GM19455 (cell line): ENCODE data around the gene ZNF398.
"Not testable (repeated sequence)": the region's sequence is repeated elsewhere in the genome, so short reads cannot be mapped to it uniquely, and the experiment has no call there.

ENCODE experiments used
- ATAC-seq: cut with Tn5 transposase; IDR thresholded peaks from one replicate; pipeline ENCODE4 v1.9.1; 2021; ENCODE audit not compliant: unreplicated experiment

The ZNF398 gene

DNA sequence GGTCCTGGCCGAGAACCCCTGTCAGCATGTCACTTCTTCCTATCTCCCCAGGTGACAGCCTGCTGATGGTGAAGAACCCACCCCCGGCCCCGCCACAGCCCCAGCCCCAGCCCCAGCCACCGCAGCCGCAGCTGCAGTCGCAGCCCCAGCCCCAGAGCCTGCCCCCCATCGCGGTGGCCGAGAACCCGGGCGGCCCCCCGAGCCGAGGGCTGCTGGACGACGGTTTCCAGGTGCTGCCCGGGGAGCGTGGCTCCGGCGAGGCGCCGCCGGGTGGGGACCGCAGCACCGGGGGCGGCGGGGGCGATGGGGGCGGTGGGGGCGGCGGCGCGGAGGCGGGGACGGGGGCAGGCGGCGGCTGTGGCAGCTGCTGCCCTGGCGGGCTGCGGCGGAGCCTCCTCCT lies 76.5 kb downstream of the ZNF398 start:
- no peak for ATAC-seq

DNA sequence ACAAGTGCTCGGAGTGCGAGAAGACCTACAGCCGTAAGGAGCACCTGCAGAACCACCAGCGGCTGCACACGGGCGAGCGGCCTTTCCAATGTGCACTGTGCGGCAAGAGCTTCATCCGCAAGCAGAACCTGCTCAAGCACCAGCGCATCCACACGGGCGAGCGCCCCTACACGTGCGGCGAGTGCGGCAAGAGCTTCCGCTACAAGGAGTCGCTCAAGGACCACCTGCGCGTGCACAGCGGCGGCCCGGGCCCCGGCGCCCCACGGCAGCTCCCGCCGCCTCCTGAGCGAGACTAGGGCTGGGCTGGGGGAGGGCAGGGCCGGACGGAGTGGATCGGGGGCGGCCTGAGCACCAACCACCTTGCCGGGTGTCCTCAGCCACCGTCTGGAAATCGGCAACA lies 77.1 kb downstream of the ZNF398 start:
- no peak for ATAC-seq

DNA sequence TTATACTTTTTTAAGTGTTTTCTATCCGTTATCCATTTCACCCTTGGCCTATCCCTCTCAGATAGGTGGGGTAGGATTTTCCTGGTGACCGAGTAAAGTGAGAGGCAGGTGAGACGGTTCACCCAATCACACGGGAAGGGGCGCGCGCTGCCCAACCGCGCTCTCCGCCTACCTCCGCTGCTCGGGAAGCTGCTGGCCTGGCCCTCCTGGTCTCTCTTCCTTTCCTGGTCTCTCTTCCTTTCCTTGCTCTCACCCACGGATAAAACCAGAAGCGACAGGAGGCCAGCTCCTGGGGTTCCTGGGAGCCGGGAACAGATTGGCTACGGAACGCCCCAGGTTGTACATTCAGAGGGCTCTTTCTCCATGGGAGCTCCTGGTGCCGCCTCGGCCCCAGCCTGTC lies 77.9 kb downstream of the ZNF398 start:
- no peak for ATAC-seq

GRCh38 chr7:149225656-149226055 lies 78.4 kb downstream of the ZNF398 start:
- ATAC-seq: no peak

DNA sequence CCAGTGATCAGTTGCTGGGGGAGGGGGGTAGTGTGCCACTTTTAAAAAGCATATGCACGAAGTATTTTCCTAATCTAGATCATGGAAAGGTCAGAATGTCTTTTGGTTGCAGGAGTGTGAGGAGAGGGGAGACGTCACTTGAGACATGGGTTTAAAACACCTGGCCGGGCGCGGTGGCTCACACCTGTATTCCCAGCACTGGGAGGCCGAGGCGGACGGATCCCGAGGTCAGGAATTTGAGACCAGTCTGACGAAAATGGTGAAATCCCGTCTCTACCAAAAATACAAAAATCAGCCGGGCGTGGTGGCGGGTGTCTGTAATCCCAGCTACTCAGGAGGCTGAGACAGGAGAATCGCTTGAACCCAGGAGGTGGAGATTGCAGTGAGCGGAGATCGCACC lies 79.1 kb downstream of the ZNF398 start:
- ATAC-seq: not testable (repeated sequence)

DNA sequence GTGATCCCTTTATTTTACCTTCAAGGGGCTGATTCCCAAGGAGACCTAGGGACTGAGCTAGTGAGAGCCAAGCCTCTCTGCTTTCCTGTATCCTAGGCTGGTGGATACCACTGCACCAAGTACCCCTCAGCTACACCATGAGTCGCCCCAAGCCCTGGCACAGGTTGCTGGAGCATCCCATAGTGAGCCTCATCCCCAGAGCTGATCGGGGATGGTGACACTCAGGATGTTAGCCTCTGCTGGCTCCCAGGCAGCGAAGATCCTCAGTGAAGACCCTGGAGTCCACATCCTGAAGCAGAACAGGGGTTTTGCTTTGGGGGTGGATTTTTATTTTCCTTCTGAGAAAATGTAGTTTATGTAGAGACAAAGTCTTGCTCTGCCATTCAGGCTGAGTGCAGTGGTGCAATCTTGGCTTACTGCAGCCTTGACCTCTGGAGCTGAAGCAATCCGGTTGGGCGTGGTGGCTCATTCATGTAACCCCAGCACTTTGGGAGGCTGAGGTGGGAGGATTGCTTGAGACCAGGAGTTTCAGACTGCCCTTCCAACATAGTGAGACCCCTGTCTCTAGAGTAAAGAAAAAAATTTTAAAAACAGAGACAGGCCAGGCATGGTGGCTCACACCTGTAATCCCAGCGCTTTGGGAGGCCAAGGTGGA lies 79.7 kb downstream of the ZNF398 start:
- no peak for ATAC-seq

DNA sequence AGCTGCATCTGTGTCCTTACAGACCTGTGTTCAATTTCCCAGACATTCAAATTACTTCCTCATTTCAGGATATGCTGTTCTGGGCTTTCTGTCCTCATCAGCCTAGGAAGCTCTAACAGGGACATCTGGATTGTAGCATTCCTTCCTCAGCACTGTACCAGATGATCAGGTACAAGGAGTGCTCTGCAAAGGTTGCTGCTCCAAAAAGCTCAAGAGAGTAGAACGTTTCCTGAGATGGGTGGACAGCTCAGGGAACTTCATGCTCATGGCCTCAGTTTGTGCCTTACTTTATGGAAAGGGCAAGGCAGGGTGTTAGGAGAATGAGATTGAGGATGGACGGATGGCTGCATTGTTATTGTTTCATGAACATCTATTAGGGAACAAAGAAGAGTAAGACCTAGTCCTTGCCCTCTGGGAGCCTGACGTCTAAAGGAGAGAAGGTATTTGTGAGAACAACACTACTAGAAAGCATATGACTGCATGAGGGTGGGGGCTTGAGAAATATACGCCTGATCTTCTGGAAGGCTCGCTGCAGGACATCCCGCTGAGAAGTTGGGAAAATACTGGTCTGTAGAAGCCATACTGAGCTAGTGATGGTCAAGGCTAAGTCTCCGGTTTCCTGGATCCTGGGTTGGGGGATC lies 81.7 kb downstream of the ZNF398 start:
- no peak for ATAC-seq

- ATAC-seq: no peak
Measured at GRCh38 chr7:149229526-149229925, 82.3 kb downstream of the ZNF398 start.

DNA sequence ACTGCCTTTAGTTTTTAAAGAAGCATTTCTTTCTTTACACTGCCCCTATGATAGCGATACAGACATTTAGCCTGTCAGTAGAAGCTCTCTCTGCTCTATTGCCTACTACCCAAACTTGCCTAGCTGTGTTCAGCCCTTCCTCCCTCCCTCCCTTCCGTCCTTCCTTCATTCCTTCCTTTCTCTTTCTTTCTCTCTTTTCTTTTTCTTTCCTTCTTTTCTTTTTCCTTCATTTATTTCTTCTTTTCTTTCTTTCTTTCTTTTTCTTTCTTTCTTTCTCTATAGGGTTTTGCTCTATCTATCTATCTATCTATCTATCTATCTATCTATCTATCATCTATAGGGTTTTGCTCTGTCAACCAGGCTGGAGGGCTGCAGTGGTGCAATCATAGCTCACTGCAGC lies 85.1 kb downstream of the ZNF398 start:
- ATAC-seq: no peak
